OCI-LY7 (cell line): ENCODE measurements around the gene MIA2.

Experiments
- CTCF ChIP-seq: fragments of 200-600 bp; sonication (generic); conservative IDR thresholded peaks from 2 replicates; pipeline ENCODE4 v1.5.1; 2014; ENCODE audit warnings: mild to moderate bottlenecking, antibody characterized with exemption, low read length, moderate library complexity, mixed read lengths
- EZH2phosphoT487 ChIP-seq: fragments of 200-600 bp; sonication (generic); IDR thresholded peaks from 2 replicates; pipeline ENCODE4 v1.6.1; 2018; ENCODE audit warnings: low read depth, borderline replicate concordance, mild to moderate bottlenecking, mixed run types, antibody characterized with exemption, low read length, moderate library complexity, mixed read lengths

GRCh38 chr14:39267608-39268005 lies 33.9 kb downstream of the MIA2 start:
- TF ChIP-seq CTCF (no peak), EZH2phosphoT487 (no peak)
